Thyroid gland (tissue), 4 donors: ENCODE measurements around the gene PTPRN2. TPM values are rescaled to one million over a fixed set of nuclear protein-coding genes. Genes with fewer than 3 reads are reported as not detected.

Source experiments
- DNase-seq, 2 donors: peaks; one replicate each; pipeline ENCODE4 v3.0.0-alpha.2; 2019
- H3K27ac ChIP-seq, 3 donors: fragments of 200-600 bp; sonication (generic); 1 replicate in 2 of 3; 2 replicates in 1 of 3; pipeline ENCODE4 v1.5.1; 2016 to 2019; ENCODE audit warnings: mild to moderate bottlenecking in 1 of 3, moderate library complexity in 1 of 3
- H3K27me3 ChIP-seq: fragments of 200-600 bp; sonication (generic); one replicate; pipeline ENCODE4 v1.5.1; 2019
- H3K36me3 ChIP-seq, 2 donors: fragments of 200-600 bp; sonication (generic); one replicate each; pipeline ENCODE4 v1.5.1; 2016 to 2019
- H3K4me1 ChIP-seq, 2 donors: fragments of 200-600 bp; sonication (generic); one replicate each; pipeline ENCODE4 v1.5.1; 2017 to 2019
- H3K4me3 ChIP-seq, 3 donors: fragments of 200-600 bp; sonication (generic); replicated peaks in 1 of 3; 1 replicate in 2 of 3; 2 replicates in 1 of 3; pipeline ENCODE4 v1.5.1; 2016; ENCODE audit warnings: mild to moderate bottlenecking in 1 of 3
- H3K9me3 ChIP-seq: fragments of 200-600 bp; sonication (generic); one replicate; pipeline ENCODE4 v1.5.1; 2017
- CTCF ChIP-seq, 6 experiments: fragments of 200-600 bp in 3 of 6; fragments of 450-650 bp in 3 of 6; sonication (generic) in 3 of 6; IDR thresholded peaks; one replicate each; pipeline ENCODE4 v1.5.1; 2016 to 2019; ENCODE audit warnings: antibody characterized with exemption in 6 of 6, mild to moderate bottlenecking in 2 of 6, inconsistent platforms in 1 of 6, moderate library complexity in 1 of 6
- POLR2A ChIP-seq, 2 donors: fragments of 450-650 bp; IDR thresholded peaks; one replicate each; pipeline ENCODE4 v1.6.1; 2017; ENCODE audit warnings: antibody characterized with exemption in 2 of 2, mild to moderate bottlenecking in 2 of 2, moderate library complexity in 1 of 2
- WGBS, 2 donors: methylation state at CpG; one replicate each; pipeline ENCODE4 v1.1.5; 2017; 5-methylcytosine and 5-hydroxymethylcytosine counted together
- intact Hi-C: fragments of 100-400 bp; cut with DNase I; formaldehyde crosslinking; loops from one replicate; pipeline ENCODE4 v1.15.1; 2023
- total RNA-seq, 4 donors: library from RNA; depleted of rRNA; stranded (reverse); fragments of >200 nt; gene quantifications; one replicate each; pipeline ENCODE4 v1.2.3, GENCODE V29; 2016

The PTPRN2 gene
- total RNA-seq, 4 donors from 2014 or later, result 4.2 to 9.9 (median 7.7) TPM

- TF ChIP-seq POLR2A (IDR thresholded peaks at IDR 0.05), result no peak
- no peak for TF ChIP-seq CTCF (IDR thresholded peaks at IDR 0.05)
- DNase-seq, result no peak
Observed at GRCh38 chr7:158263110-158263963, 324.3 kb downstream of the PTPRN2 start.

GRCh38 chr7:158262284-158263109 lies 325.1 kb downstream of the PTPRN2 start:
- no peaks in the 10 kb centered on the region for H3K27me3 ChIP-seq
- H3K9me3 ChIP-seq, result no peaks in the 10 kb centered on the region
- intact Hi-C loops, result no loop called here
- DNase-seq, result no peak
- H3K27ac ChIP-seq, result no peak overlapping the region
- no peak for TF ChIP-seq CTCF (IDR thresholded peaks at IDR 0.05)
- TF ChIP-seq POLR2A (IDR thresholded peaks at IDR 0.05), result no peak
- 86 to 96% methylated on average over 5 of the region's 5 CpGs for WGBS, 2 donors
- H3K36me3 ChIP-seq, result no peaks in the 10 kb centered on the region
- no peak overlapping the region for H3K4me3 ChIP-seq
- no peaks in the 10 kb centered on the region for H3K4me1 ChIP-seq

More at GRCh38 chr7:158263110-158263963, 324.3 kb downstream of the PTPRN2 start:
- intact Hi-C loops, result no loop called here
- Histone ChIP-seq H3K27me3 (no peaks in the 10 kb centered on the region), H3K4me3 (no peak overlapping the region), H3K9me3 (no peaks in the 10 kb centered on the region), H3K36me3 (no peaks in the 10 kb centered on the region), H3K27ac (no peak overlapping the region), H3K4me1 (no peaks in the 10 kb centered on the region)
- WGBS, 2 donors, result 88 to 89% methylated on average over 15 to 18 of the region's 19 CpGs

- intact Hi-C loops, result no loop called here
- no peak overlapping the region for H3K4me3 ChIP-seq
- H3K9me3 ChIP-seq, result no peaks in the 10 kb centered on the region
- no peaks in the 10 kb centered on the region for H3K36me3 ChIP-seq
- no peaks in the 10 kb centered on the region for H3K27me3 ChIP-seq
- TF ChIP-seq POLR2A (IDR thresholded peaks at IDR 0.05) (no peak), CTCF (IDR thresholded peaks at IDR 0.05) (no peak)
- 79 to 83% methylated on average over 18 to 23 of the region's 27 CpGs for WGBS, 2 donors
- no peaks in the 10 kb centered on the region for H3K4me1 ChIP-seq
- DNase-seq, result no peak
- no peak overlapping the region for H3K27ac ChIP-seq
Observed at GRCh38 chr7:158261362-158262235, 326.0 kb downstream of the PTPRN2 start.

DNA sequence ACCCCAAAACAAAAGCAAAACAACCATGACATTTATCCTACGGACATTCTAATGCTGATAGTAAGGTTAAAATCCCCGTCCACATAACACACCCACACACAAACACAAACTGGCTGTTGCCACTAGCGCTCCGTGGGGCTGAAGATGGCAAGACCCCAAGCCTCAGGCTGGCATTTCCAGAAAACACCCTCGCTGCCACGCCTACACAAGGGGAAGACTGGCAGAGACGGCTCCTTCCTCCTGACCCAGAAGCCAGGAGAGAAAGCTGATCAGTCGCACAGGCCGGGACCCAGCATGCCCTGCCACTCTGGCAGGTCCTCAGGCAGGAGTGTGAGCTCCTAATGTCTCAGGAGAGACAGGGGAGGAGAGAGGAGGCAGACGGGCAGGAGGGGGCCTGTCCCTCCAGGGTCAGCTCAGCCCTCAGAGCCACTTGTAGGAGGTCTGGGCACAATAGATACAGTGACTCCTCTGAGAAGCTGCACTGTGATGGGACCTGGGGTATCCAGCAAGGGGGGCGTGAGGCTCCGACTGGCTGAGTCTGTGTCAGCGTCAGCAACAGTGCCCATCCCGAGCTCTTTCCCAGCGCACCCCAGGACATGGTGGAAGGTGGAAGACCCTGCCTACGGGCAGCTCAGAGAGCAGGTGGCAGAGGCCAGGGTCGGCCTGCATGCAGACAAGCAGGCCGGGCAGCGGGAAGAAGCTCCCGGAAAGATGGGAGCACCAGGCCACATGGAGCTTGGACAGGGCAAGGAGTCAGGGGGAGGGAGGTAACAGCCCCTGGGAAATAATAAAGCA lies 326.9 kb downstream of the PTPRN2 start:
- TF ChIP-seq CTCF (IDR thresholded peaks at IDR 0.05), result no peak
- TF ChIP-seq POLR2A (IDR thresholded peaks at IDR 0.05), result no peak
- no peaks in the 10 kb centered on the region for H3K36me3 ChIP-seq
- H3K27me3 ChIP-seq, result no peaks in the 10 kb centered on the region
- DNase-seq, result no peak
- no peak overlapping the region for H3K4me3 ChIP-seq
- intact Hi-C loops, result no loop called here
- 69 to 87% methylated on average over 10 to 15 of the region's 20 CpGs for WGBS, 2 donors
- no peak overlapping the region for H3K27ac ChIP-seq
- H3K4me1 ChIP-seq, result no peaks in the 10 kb centered on the region
- H3K9me3 ChIP-seq, result no peaks in the 10 kb centered on the region
